Esophagus squamous epithelium (tissue), 4 donors: ENCODE results near the gene LPXN.

Source experiments
- POLR2A ChIP-seq, 4 donors: fragments of 450-650 bp; IDR thresholded peaks; one replicate each; pipeline ENCODE4 v1.6.1; 2017; ENCODE audit warnings: antibody characterized with exemption in 4 of 4, mild to moderate bottlenecking in 4 of 4, moderate library complexity in 3 of 4
- TF ChIP-seq, protein P1 (sequence below), 6 experiments: fragments of 450-650 bp in 4 of 6; fragments of 200-600 bp in 2 of 6; sonication (generic) in 2 of 6; IDR thresholded peaks; one replicate each; pipeline ENCODE4 v1.5.1; 2016 to 2019; ENCODE audit warnings: antibody characterized with exemption in 6 of 6, mild to moderate bottlenecking in 4 of 6, moderate library complexity in 4 of 6

- TF ChIP-seq, protein P1, sequence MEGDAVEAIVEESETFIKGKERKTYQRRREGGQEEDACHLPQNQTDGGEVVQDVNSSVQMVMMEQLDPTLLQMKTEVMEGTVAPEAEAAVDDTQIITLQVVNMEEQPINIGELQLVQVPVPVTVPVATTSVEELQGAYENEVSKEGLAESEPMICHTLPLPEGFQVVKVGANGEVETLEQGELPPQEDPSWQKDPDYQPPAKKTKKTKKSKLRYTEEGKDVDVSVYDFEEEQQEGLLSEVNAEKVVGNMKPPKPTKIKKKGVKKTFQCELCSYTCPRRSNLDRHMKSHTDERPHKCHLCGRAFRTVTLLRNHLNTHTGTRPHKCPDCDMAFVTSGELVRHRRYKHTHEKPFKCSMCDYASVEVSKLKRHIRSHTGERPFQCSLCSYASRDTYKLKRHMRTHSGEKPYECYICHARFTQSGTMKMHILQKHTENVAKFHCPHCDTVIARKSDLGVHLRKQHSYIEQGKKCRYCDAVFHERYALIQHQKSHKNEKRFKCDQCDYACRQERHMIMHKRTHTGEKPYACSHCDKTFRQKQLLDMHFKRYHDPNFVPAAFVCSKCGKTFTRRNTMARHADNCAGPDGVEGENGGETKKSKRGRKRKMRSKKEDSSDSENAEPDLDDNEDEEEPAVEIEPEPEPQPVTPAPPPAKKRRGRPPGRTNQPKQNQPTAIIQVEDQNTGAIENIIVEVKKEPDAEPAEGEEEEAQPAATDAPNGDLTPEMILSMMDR (IDR thresholded peaks at IDR 0.05), result no peak
- TF ChIP-seq POLR2A (IDR thresholded peaks at IDR 0.05), result no peak
Measured at GRCh38 chr11:58531865-58532341, 43.8 kb downstream of the LPXN start.
